Esophagus muscularis mucosa (tissue), 4 donors: Measurements from ENCODE around the gene DNAH14.

Experiments used
- EP300 ChIP-seq: sonication (generic); formaldehyde crosslinking; IDR thresholded peaks from one replicate; pipeline ENCODE4 v1.6.1; 2017; ENCODE audit warnings: antibody characterized with exemption
- POLR2A ChIP-seq: fragments of 450-650 bp; IDR thresholded peaks from one replicate; pipeline ENCODE4 v1.6.1; 2017; ENCODE audit warnings: antibody characterized with exemption, moderate library complexity, mild to moderate bottlenecking, low read depth
- POLR2AphosphoS5 ChIP-seq, 2 donors: sonication (generic); formaldehyde crosslinking; IDR thresholded peaks; one replicate each; pipeline ENCODE4 v1.6.1; 2017; ENCODE audit warnings: antibody characterized with exemption in 2 of 2
- TF ChIP-seq, protein P1 (sequence below), 3 experiments: fragments of 200-600 bp in 2 of 3; fragments of 450-650 bp in 1 of 3; sonication (generic) in 2 of 3; IDR thresholded peaks; one replicate each; pipeline ENCODE4 v1.5.1; 2017 to 2019; ENCODE audit warnings: antibody characterized with exemption in 3 of 3, mild to moderate bottlenecking in 2 of 3, moderate library complexity in 1 of 3

DNA sequence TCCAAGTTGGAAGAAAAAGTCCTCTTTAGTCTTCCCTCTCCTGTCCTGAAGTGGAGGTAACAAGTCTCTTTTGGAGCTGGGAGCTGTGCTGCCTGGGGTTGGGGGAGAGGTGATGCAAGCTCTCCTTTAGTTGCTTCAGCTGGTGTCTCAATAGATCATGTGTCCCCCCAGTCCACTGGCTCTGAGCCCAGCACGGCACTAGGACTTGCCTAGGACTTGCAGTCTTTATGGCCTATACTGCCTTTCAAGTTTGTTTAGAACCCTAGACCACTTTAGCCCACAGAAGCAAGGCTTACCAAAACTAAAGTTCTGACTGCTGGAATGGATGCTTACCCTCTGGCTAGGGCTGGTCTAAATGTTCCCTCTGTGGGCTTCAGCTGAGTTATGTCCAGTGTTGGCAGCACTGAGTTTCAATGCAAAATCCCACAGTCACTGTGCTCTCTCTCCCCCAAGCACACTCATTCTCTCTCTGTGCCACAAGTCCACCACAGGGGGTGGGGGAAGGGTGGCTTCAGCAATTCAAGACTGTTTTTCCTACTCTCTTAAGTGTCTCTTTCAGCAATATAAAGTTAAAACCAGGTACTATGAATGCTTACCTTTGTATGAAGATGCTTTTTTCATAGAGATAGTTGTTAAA is 185.0 kb downstream of the DNAH14 start:
- TF ChIP-seq, protein P1, sequence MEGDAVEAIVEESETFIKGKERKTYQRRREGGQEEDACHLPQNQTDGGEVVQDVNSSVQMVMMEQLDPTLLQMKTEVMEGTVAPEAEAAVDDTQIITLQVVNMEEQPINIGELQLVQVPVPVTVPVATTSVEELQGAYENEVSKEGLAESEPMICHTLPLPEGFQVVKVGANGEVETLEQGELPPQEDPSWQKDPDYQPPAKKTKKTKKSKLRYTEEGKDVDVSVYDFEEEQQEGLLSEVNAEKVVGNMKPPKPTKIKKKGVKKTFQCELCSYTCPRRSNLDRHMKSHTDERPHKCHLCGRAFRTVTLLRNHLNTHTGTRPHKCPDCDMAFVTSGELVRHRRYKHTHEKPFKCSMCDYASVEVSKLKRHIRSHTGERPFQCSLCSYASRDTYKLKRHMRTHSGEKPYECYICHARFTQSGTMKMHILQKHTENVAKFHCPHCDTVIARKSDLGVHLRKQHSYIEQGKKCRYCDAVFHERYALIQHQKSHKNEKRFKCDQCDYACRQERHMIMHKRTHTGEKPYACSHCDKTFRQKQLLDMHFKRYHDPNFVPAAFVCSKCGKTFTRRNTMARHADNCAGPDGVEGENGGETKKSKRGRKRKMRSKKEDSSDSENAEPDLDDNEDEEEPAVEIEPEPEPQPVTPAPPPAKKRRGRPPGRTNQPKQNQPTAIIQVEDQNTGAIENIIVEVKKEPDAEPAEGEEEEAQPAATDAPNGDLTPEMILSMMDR (IDR thresholded peaks at IDR 0.05) = no peak
- no peak for TF ChIP-seq POLR2AphosphoS5 (IDR thresholded peaks at IDR 0.05)
- no peak for TF ChIP-seq POLR2A
- no peak for TF ChIP-seq EP300
